Posterior cingulate gyrus (tissue), 11 donors: ENCODE results near the gene MAP3K9.
A peak's percentile ranks its signal among the peaks of the same experiment; 100 is the strongest.

Source experiments
- DNase-seq, 10 donors: peaks; one replicate each; pipeline versions ENCODE4 v3.0.0 to v3.0.0-alpha.2; 2020 to 2021; ENCODE audit warnings: mixed read lengths in 3 of 10
- intact Hi-C: fragments of 100-400 bp; cut with DNase I; formaldehyde crosslinking; loops from one replicate; pipeline ENCODE4 v1.15.1; 2023

Gene MAP3K9

DNA sequence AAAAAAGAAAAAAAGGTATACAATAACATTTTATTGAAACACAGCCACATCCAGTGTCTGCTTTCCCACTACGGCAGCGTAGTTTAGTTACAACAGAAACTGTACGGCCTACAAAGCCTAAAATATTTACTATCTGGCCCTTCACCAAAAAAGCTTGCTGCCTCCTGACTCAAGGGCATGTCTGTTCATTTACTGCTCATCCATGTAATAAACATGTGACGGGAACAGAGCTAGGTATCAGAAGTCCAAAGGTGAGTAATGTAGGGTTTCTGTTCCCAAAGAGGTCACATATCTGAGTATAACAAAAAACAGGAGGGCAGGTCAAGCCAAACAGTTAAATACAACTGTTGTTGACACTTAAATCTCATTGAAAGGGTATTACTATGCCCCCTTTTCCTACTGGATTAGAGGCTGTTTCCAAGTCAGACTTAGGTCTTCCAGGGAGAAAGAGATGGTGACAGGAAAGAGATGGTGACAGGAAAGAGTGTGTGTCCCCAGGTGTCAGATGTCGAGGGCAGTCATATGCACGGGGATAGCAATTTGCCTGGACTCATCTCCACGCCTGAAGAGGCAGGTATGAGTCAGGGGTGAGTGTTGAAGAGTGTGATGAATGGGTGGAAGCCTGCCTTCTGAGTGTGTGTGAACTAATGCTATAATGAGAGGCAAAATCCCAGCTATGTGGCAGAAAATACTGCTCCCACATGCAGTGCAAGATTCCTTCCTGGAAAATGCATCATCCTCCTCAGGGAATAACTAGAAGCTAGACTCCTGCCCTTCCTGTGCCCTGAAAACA lies 77.7 kb downstream of the MAP3K9 start:
- intact Hi-C loops: no loop called here
- DNase-seq: no peak

DNA sequence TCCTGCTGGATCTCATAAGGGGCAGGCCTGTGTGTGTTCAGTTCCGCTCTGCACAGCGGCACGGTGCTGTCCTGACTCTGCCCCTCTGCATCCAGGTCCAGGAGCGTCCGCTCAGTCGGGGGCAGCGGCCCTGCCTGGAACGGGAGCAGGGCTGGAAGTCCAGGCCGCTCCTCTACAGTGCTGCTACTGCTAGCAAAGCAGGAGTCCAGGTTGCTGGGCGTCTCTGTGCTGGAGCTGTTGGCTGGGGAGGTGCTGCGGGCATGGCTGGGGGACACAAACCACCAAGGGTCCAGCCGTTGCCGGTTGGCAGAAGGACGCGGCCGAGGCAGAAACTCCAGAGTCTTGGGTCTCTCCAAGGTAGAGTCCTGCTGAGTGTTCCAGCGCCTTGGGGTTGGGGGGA lies 78.9 kb downstream of the MAP3K9 start:
- DNase-seq: no peak

DNA sequence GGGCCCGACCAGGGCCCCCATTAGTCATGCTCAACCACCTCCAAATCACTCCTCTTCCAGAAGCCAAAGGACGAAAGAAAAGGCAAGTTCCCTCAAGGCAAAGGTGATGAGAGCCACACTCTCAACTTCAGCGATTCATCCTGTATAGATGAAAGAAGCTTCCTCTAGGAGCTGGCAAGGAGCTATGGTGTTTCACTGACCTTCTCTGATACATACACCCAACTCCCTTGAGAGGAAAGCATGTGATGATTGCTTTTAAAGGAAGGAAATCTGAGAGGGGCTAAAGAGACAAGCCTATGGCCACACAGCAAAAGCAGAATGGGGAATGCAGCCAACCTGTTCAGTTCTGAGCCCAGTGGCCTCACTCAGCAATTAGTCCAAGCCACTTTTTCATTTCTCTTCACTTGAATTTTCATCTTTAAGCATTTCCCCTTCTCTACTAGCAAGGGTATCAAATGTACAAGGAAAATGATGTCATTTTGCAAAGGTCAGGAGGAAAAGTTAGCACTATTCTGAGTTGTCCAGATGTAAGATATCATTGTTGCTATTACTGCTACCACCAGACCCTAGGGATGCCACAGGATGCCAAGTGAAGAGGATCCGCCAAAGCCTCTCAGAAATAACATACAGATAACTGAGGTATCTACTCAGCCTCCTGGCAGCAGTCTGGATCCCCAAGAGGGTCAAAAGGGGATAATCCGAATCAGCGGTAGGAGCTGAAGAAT lies 82.5 kb downstream of the MAP3K9 start:
- intact Hi-C loops: no loop called here
- DNase-seq: no peak

More for the DNA sequence above, 78.9 kb downstream of the MAP3K9 start:
- intact Hi-C loops: no loop called here

GRCh38 chr14:70724944-70725343 lies 84.4 kb downstream of the MAP3K9 start:
- intact Hi-C loops: no loop called here
- no peak for DNase-seq

- intact Hi-C loops: no loop called here
- no peak for DNase-seq
These were observed 85.2 kb downstream of the MAP3K9 start for GRCh38 chr14:70724110-70724509.

DNA sequence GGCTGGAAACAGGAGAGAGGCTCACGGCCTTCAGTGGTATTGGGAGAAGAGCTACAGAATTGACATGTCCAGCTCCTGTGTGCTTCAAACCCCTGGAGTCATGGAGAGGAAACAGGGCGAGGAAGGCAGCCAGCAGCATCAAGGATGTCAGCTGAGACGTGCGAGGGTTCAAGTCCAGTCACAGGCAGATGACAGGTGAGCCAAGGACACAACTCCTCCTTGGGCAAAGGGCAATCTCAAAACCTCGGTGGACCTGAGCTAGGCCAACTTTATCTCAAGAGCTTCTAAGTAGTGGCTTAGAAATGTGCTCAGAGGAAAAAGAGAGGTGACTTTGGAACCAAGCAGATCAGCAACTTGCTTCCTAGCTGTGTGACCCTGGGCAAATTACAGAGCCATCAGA lies 86.0 kb downstream of the MAP3K9 start:
- intact Hi-C loops: no loop called here
- no peak for DNase-seq

DNA sequence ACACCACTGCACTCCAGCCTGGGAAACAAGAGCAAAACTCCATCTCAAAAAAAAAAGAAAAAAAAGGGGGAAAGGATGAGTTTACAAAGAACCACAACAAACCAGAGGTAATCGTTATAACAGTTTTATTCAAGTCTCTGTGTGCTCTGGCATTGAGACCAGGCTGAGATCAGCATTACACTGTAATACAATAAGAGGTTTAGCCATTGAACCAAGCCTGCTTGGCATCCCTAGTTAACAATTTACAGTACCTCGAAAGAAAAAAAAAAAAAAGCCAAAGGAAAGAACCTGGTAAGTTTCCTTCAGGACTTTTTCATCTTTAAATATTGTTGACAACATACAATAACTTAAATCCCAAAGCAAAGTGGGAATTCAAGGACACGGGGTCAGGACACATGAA lies 86.9 kb downstream of the MAP3K9 start:
- intact Hi-C loops: no loop called here
- DNase-seq: no peak

GRCh38 chr14:70721542-70721941 lies 87.8 kb downstream of the MAP3K9 start:
- intact Hi-C loops: no loop called here
- DNase-seq: no peak

- no peak for DNase-seq
- intact Hi-C loops: no loop called here
These were observed 90.8 kb downstream of the MAP3K9 start for GRCh38 chr14:70718383-70719118.

GRCh38 chr14:70716958-70717357 lies 92.4 kb downstream of the MAP3K9 start:
- DNase-seq: no peak
- intact Hi-C loops: no loop called here

GRCh38 chr14:70716483-70716882 lies 92.8 kb downstream of the MAP3K9 start:
- intact Hi-C loops: no loop called here
- no peak for DNase-seq

DNA sequence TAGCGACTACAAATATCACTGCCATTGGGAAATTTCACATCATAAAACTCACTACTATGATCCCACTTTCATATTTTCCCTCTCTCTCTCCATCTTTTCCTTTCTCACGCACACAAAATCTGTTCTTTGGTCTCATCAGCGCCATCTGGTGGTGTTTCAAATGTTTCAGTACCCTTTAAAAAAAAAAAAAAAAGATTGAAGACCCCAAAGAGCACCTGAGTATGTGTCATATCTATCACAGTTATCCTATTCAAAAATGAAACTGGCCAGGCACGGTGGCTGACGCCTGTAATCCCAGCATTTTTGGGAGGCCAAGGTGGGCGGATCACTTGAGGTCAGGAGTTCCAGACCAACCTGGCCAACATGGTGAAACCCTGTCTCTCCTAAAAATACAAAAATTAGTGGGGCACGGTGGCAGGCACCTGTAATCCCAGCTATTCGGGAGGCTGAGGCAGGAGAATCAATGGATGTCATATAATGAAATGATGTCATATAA lies 95.2 kb downstream of the MAP3K9 start:
- intact Hi-C loops: loop anchor here (5.0 kb wide), 1 partner anchor 897 kb away; no protein-coding TSS in a partner anchor
- DNase-seq: peak in 2 of 10 donors; percentile 14 to 25

GRCh38 chr14:70713511-70713916 lies 95.8 kb downstream of the MAP3K9 start:
- DNase-seq: no peak

GRCh38 chr14:70713096-70713495 lies 96.2 kb downstream of the MAP3K9 start:
- DNase-seq: no peak
- intact Hi-C loops: loop anchor here (5.0 kb wide), 1 partner anchor 896 kb away; no protein-coding TSS in a partner anchor

More at GRCh38 chr14:70713511-70713916, 95.8 kb downstream of the MAP3K9 start:
- intact Hi-C loops: loop anchor here (5.0 kb wide), 1 partner anchor 896 kb away; no protein-coding TSS in a partner anchor

DNA sequence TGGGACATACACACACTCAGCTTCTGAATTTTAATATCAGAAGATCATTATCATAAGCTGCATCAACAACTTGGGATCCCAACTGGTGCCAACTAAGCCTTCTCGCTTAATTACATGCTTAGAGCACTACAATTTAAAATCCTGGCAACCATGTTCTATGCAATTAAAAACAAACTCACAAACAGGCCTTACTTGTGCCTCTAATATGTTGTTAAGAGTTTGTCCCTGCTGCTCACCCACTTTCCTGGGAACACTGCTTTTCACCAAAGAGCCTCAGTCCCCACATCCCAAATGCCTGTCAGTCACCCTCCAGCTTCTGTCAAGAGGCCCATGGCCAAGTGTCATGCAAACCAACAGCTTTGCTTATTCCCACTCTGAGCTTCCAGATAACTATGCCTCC lies 97.9 kb downstream of the MAP3K9 start:
- intact Hi-C loops: loop anchor here (5.0 kb wide), 1 partner anchor 894 kb away; no protein-coding TSS in a partner anchor
- no peak for DNase-seq

DNA sequence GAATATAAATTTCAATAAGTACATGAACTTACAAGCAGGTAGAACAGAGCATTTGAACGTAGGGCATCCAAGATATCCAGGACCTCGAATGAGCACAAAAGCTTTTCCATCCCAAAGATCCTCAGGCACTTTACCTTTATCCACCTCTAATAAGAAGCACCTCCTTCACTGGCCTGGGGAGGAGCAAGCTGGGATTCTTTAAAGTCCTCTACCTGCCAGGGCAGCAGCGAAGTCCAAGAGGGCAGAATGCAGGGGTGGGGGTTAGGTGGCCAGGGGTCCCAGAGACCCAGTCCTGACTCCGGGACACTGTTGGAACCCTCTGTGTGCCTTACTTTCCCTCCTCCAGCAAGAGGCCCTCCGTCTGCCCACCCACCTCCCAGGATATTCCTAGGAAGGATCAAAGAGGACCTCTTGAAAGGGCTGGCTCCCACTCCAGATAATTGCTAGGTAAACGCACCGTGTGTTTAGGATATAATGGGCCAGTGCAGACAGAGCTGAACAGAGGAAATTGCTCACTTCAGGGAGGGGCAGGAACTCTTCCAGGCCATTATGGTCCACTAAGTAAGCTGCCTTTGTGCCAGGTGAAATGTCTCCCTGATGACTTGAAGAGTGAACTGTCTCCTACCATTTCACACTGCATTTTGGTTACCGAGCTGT lies 99.5 kb downstream of the MAP3K9 start:
- intact Hi-C loops: loop anchor here (5.0 kb wide), 1 partner anchor 893 kb away; no protein-coding TSS in a partner anchor
- no peak for DNase-seq

GRCh38 chr14:70708717-70709570 lies 100.4 kb downstream of the MAP3K9 start:
- intact Hi-C loops: no loop called here
- DNase-seq: no peak

DNA sequence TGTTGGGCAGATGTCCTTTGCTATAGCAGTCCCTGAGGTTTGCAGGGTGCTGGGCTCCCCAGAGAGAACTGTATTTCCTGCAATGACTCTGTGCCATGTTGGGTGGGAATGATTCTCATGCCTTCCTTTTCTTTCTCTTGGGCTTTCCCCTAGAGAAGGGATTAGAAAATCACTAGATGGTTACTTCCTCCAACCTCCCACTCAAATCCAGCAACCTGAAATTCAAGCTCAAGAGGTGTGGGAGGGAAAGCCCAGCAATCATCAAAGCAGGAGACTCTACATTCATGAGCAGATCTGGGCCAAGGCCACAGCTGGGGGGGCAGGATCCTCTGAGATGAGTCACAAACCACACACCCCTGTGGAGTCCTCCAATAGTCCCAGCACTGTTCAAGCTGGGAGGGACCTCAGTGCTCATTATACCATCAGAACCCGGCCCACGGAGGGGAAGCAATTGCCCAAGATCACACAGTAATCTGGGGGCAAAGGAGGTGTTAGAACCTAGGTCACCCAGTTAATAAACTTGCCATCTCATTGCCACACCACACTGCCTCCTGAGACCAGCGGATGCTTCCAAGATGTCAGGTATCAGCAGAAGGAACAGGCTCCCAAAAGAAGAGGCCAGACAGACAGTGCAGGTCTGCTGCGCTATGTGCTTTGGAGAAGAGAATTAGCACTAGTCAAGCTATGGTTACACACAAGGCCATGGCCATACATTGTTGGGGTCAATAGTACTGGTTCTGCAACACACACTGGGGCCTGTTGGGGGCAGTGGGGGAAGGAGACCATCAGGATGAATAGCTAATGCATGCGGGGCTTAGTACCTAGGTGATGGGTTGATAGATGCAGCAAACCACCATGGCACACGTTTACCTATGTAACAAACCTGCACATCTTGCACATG lies 101.9 kb downstream of the MAP3K9 start:
- intact Hi-C loops: no loop called here
- DNase-seq: peak in 1 of 10 donors; percentile 10
